Measurements from ENCODE around the gene TSPAN32. TPM values are rescaled to one million over a fixed set of nuclear protein-coding genes. Genes with fewer than 3 reads are reported as not detected.
A peak's percentile ranks its signal among the peaks of the same experiment; 100 is the strongest.
"Not testable (repeated sequence)": the region's sequence is repeated elsewhere in the genome, so short reads cannot be mapped to it uniquely, and the experiment has no call there.

TSPAN32 gene
- total RNA-seq, 2 experiments from 2014 or later, result 20.5 to 41.4 TPM

- peak; percentile 40 for DNase-seq
- Mint-ChIP-seq H3K4me1 (peaks cover 22% of the 10 kb centered on the region), H3K9me3 (ENCODE audit: low read depth) (no peaks in the 10 kb centered on the region), H3K4me3 (no peak overlapping the region), H3K36me3 (no peaks in the 10 kb centered on the region), H3K27me3 (peaks cover 46% of the 10 kb centered on the region), H3K27ac (no peak overlapping the region)
- CTCF ChIA-PET, result no interaction called here
- peak; percentile 13 for ATAC-seq
Observed at GRCh38 chr11:2271077-2271326, 30.8 kb upstream of the TSPAN32 start.

GRCh38 chr11:2271327-2272227 is 30.2 kb upstream of the TSPAN32 start:
- CTCF ChIA-PET, result no interaction called here
- no peaks in the 10 kb centered on the region for H3K36me3 Mint-ChIP-seq
- ATAC-seq (no peak), DNase-seq (peak; percentile 30)
- no peak overlapping the region for H3K27ac Mint-ChIP-seq
- peaks cover 16% of the 10 kb centered on the region for H3K4me1 Mint-ChIP-seq
- H3K4me3 Mint-ChIP-seq, result no peak overlapping the region
- no peaks in the 10 kb centered on the region for H3K9me3 Mint-ChIP-seq (ENCODE audit: low read depth)
- peaks cover 47% of the 10 kb centered on the region for H3K27me3 Mint-ChIP-seq

GRCh38 chr11:2272228-2272945 is 29.4 kb upstream of the TSPAN32 start:
- peaks cover 53% of the 10 kb centered on the region for H3K27me3 Mint-ChIP-seq
- CTCF ChIA-PET, result no interaction called here
- DNase-seq (peak; percentile 39), ATAC-seq (no peak)
- no peaks in the 10 kb centered on the region for H3K36me3 Mint-ChIP-seq
- H3K4me1 Mint-ChIP-seq, result peaks cover 11% of the 10 kb centered on the region
- no peaks in the 10 kb centered on the region for H3K9me3 Mint-ChIP-seq (ENCODE audit: low read depth)
- H3K4me3 Mint-ChIP-seq, result no peak overlapping the region
- H3K27ac Mint-ChIP-seq, result no peak overlapping the region

- Mint-ChIP-seq H3K27me3 (peaks cover 55% of the 10 kb centered on the region), H3K4me1 (peaks cover 10% of the 10 kb centered on the region), H3K27ac (no peak overlapping the region), H3K9me3 (ENCODE audit: low read depth) (no peaks in the 10 kb centered on the region), H3K4me3 (no peak overlapping the region), H3K36me3 (no peaks in the 10 kb centered on the region)
- peak; percentile 34 for DNase-seq
- CTCF ChIA-PET, result interaction anchor here (1.4 kb wide), 1 partner anchor 260 kb away, joined by 4 read pairs; no protein-coding TSS in a partner anchor
- ATAC-seq, result no peak
Observed at GRCh38 chr11:2272946-2273280, 28.9 kb upstream of the TSPAN32 start.

GRCh38 chr11:2273311-2273710 is 28.5 kb upstream of the TSPAN32 start:
- CTCF ChIA-PET, result interaction anchor here (1.4 kb wide), 1 partner anchor 260 kb away, joined by 4 read pairs; no protein-coding TSS in a partner anchor
- DNase-seq (peak; percentile 31), ATAC-seq (no peak)
- Mint-ChIP-seq H3K27me3 (peaks cover 55% of the 10 kb centered on the region), H3K36me3 (no peaks in the 10 kb centered on the region), H3K9me3 (ENCODE audit: low read depth) (no peaks in the 10 kb centered on the region), H3K4me1 (peaks cover 6% of the 10 kb centered on the region), H3K4me3 (no peak overlapping the region), H3K27ac (no peak overlapping the region)

GRCh38 chr11:2273771-2274170 is 28.0 kb upstream of the TSPAN32 start:
- CTCF ChIA-PET, result interaction anchor here (1.4 kb wide), 1 partner anchor 259 kb away, joined by 4 read pairs; no protein-coding TSS in a partner anchor
- Mint-ChIP-seq H3K36me3 (no peaks in the 10 kb centered on the region), H3K27me3 (peaks cover 51% of the 10 kb centered on the region), H3K27ac (no peak overlapping the region), H3K4me3 (no peak overlapping the region), H3K4me1 (peaks cover 3% of the 10 kb centered on the region), H3K9me3 (ENCODE audit: low read depth) (no peaks in the 10 kb centered on the region)
- DNase-seq (no peak), ATAC-seq (no peak)

GRCh38 chr11:2275334-2276279 is 26.2 kb upstream of the TSPAN32 start:
- peaks cover 7% of the 10 kb centered on the region for H3K36me3 Mint-ChIP-seq
- peaks cover under 1% of the 10 kb centered on the region for H3K4me1 Mint-ChIP-seq
- peaks cover 56% of the 10 kb centered on the region for H3K27me3 Mint-ChIP-seq
- H3K4me3 Mint-ChIP-seq, result no peak overlapping the region
- peaks cover 6% of the 10 kb centered on the region for H3K9me3 Mint-ChIP-seq (ENCODE audit: low read depth)
- DNase-seq, result no peak
- no peak for ATAC-seq
- H3K27ac Mint-ChIP-seq, result no peak overlapping the region
- CTCF ChIA-PET, result no interaction called here

- DNase-seq, result no peak
- no peak for ATAC-seq
- Mint-ChIP-seq H3K36me3 (peaks cover 7% of the 10 kb centered on the region), H3K4me1 (no peaks in the 10 kb centered on the region), H3K27ac (no peak overlapping the region), H3K4me3 (no peak overlapping the region), H3K9me3 (ENCODE audit: low read depth) (peaks cover 6% of the 10 kb centered on the region), H3K27me3 (peaks cover 54% of the 10 kb centered on the region)
- CTCF ChIA-PET, result interaction anchor here (1.2 kb wide), 1 partner anchor 23 kb away, joined by 4 read pairs; no protein-coding TSS in a partner anchor
Observed at GRCh38 chr11:2276280-2277007, 25.4 kb upstream of the TSPAN32 start.

GRCh38 chr11:2277008-2277346 is 24.8 kb upstream of the TSPAN32 start:
- CTCF ChIA-PET, result interaction anchor here (1.2 kb wide), 1 partner anchor 23 kb away, joined by 4 read pairs; no protein-coding TSS in a partner anchor
- Mint-ChIP-seq H3K9me3 (ENCODE audit: low read depth) (peaks cover 6% of the 10 kb centered on the region), H3K27ac (no peak overlapping the region), H3K36me3 (peaks cover 7% of the 10 kb centered on the region), H3K4me1 (no peaks in the 10 kb centered on the region), H3K27me3 (peaks cover 51% of the 10 kb centered on the region), H3K4me3 (no peak overlapping the region)
- ATAC-seq (no peak), DNase-seq (no peak)

- no peak overlapping the region for H3K27ac Mint-ChIP-seq
- DNase-seq (no peak), ATAC-seq (no peak)
- H3K36me3 Mint-ChIP-seq, result peaks cover 7% of the 10 kb centered on the region
- CTCF ChIA-PET, result interaction anchor here (1.1 to 1.2 kb wide), 2 partner anchors 22 to 84 kb away, joined by 3 to 4 read pairs; no protein-coding TSS in a partner anchor
- H3K27me3 Mint-ChIP-seq, result peaks cover 44% of the 10 kb centered on the region
- no peak overlapping the region for H3K4me3 Mint-ChIP-seq
- H3K9me3 Mint-ChIP-seq (ENCODE audit: low read depth), result peaks cover 8% of the 10 kb centered on the region
- no peaks in the 10 kb centered on the region for H3K4me1 Mint-ChIP-seq
Observed at GRCh38 chr11:2277933-2278523, 23.8 kb upstream of the TSPAN32 start.

GRCh38 chr11:2280208-2280607 is 21.6 kb upstream of the TSPAN32 start:
- CTCF ChIA-PET, result no interaction called here
- peaks cover 8% of the 10 kb centered on the region for H3K9me3 Mint-ChIP-seq (ENCODE audit: low read depth)
- no peak overlapping the region for H3K27ac Mint-ChIP-seq
- no peaks in the 10 kb centered on the region for H3K4me1 Mint-ChIP-seq
- H3K27me3 Mint-ChIP-seq, result peaks cover 41% of the 10 kb centered on the region
- DNase-seq (no peak), ATAC-seq (no peak)
- peaks cover 7% of the 10 kb centered on the region for H3K36me3 Mint-ChIP-seq
- H3K4me3 Mint-ChIP-seq, result no peak overlapping the region

GRCh38 chr11:2286350-2286749 is 15.5 kb upstream of the TSPAN32 start:
- peaks cover 15% of the 10 kb centered on the region for H3K27me3 Mint-ChIP-seq
- H3K9me3 Mint-ChIP-seq (ENCODE audit: low read depth); H3K4me1 Mint-ChIP-seq; ATAC-seq; H3K4me3 Mint-ChIP-seq; H3K36me3 Mint-ChIP-seq; H3K27ac Mint-ChIP-seq: not testable (repeated sequence)
- peak; percentile 32 for DNase-seq
- CTCF ChIA-PET, result interaction anchor here (1.0 kb wide), 1 partner anchor 13 kb away, joined by 3 read pairs; no protein-coding TSS in a partner anchor

Measured in activated CD8-positive, alpha-beta memory T cell treated with anti-CD3 and anti-CD28 coated beads, Interleukin-2, amount 10 ng/mL, durations not matched to agents 7 days and 5 days (primary cell).